Parathyroid adenoma (tissue), 2 donors: Measurements from ENCODE around the gene ANO6.

ENCODE experiments used
- H2AFZ ChIP-seq: fragments of 300-600 bp; sonication (generic); one replicate; pipeline ENCODE4 v1.7.0; 2017; ENCODE audit warnings: antibody characterized with exemption, mild to moderate bottlenecking
- H3K27ac ChIP-seq: fragments of 300-600 bp; sonication (generic); one replicate; pipeline ENCODE4 v1.7.0; 2017
- H3K27me3 ChIP-seq: fragments of 300-600 bp; sonication (generic); one replicate; pipeline ENCODE4 v1.7.0; 2017; ENCODE audit warnings: low read length; ENCODE audit not compliant: control insufficient read depth, insufficient read depth
- H3K36me3 ChIP-seq: fragments of 300-600 bp; sonication (generic); one replicate; pipeline ENCODE4 v1.7.0; 2017; ENCODE audit warnings: low read length; ENCODE audit not compliant: control insufficient read depth, insufficient read depth
- H3K4me1 ChIP-seq: fragments of 300-600 bp; sonication (generic); one replicate; pipeline ENCODE4 v1.7.0; 2017; ENCODE audit warnings: control low read depth
- H3K4me2 ChIP-seq: fragments of 300-600 bp; sonication (generic); one replicate; pipeline ENCODE4 v1.7.0; 2017; ENCODE audit warnings: low read length
- H3K4me3 ChIP-seq: fragments of 300-600 bp; sonication (generic); one replicate; pipeline ENCODE4 v1.7.0; 2017; ENCODE audit warnings: low read depth, low read length
- H3K79me2 ChIP-seq: fragments of 300-600 bp; sonication (generic); one replicate; pipeline ENCODE4 v1.7.0; 2017; ENCODE audit warnings: control low read depth
- H3K9ac ChIP-seq: fragments of 300-600 bp; sonication (generic); one replicate; pipeline ENCODE4 v1.7.0; 2017; ENCODE audit warnings: mild to moderate bottlenecking
- H3K9me3 ChIP-seq: fragments of 300-600 bp; sonication (generic); one replicate; pipeline ENCODE4 v1.7.0; 2017; ENCODE audit warnings: low read length; ENCODE audit not compliant: control insufficient read depth
- CTCF ChIP-seq: fragments of 300-600 bp; sonication (generic); IDR thresholded peaks from one replicate; pipeline ENCODE4 v1.7.0; 2017; ENCODE audit warnings: antibody characterized with exemption, mild to moderate bottlenecking
- donor health status: primary hyperparathyroidism.

ANO6 gene

GRCh38 chr12:45243963-45244362, 28.1 kb downstream of the ANO6 start:
- Histone ChIP-seq H3K9me3 (no peaks in the 10 kb centered on the region), H3K4me1 (no peaks in the 10 kb centered on the region), H3K4me2 (no peak overlapping the region), H3K79me2 (peaks cover 81% of the 10 kb centered on the region), H3K27me3 (no peaks in the 10 kb centered on the region), H3K9ac (no peak overlapping the region), H2AFZ (no peak overlapping the region), H3K36me3 (no peaks in the 10 kb centered on the region), H3K4me3 (no peak overlapping the region), H3K27ac (no peak overlapping the region)
- no peak for TF ChIP-seq CTCF

- peaks cover 75% of the 10 kb centered on the region for H3K79me2 ChIP-seq
- no peak overlapping the region for H3K9ac ChIP-seq
- no peaks in the 10 kb centered on the region for H3K4me1 ChIP-seq
- no peaks in the 10 kb centered on the region for H3K27me3 ChIP-seq
- H3K4me3 ChIP-seq = no peak overlapping the region
- H3K9me3 ChIP-seq = no peaks in the 10 kb centered on the region
- H2AFZ ChIP-seq = no peak overlapping the region
- H3K36me3 ChIP-seq = no peaks in the 10 kb centered on the region
- H3K27ac ChIP-seq = no peak overlapping the region
- TF ChIP-seq CTCF = no peak
- no peak overlapping the region for H3K4me2 ChIP-seq
These were observed 28.9 kb downstream of the ANO6 start for GRCh38 chr12:45244561-45245343.

GRCh38 chr12:45246236-45246635, 30.3 kb downstream of the ANO6 start:
- Histone ChIP-seq H3K27ac (no peak overlapping the region), H3K4me2 (no peak overlapping the region), H3K4me1 (no peaks in the 10 kb centered on the region), H3K4me3 (no peak overlapping the region), H3K27me3 (no peaks in the 10 kb centered on the region), H3K9me3 (no peaks in the 10 kb centered on the region), H3K9ac (no peak overlapping the region), H3K36me3 (no peaks in the 10 kb centered on the region), H3K79me2 (peaks cover 71% of the 10 kb centered on the region), H2AFZ (no peak overlapping the region)
- no peak for TF ChIP-seq CTCF

GRCh38 chr12:45247589-45247988, 31.7 kb downstream of the ANO6 start:
- Histone ChIP-seq H3K4me2 (no peak overlapping the region), H3K79me2 (peaks cover 59% of the 10 kb centered on the region), H2AFZ (no peak overlapping the region), H3K36me3 (no peaks in the 10 kb centered on the region), H3K27me3 (no peaks in the 10 kb centered on the region), H3K4me1 (no peaks in the 10 kb centered on the region), H3K9me3 (no peaks in the 10 kb centered on the region), H3K4me3 (no peak overlapping the region), H3K9ac (no peak overlapping the region), H3K27ac (no peak overlapping the region)
- TF ChIP-seq CTCF = no peak

- no peak overlapping the region for H3K27ac ChIP-seq
- H3K4me1 ChIP-seq = no peaks in the 10 kb centered on the region
- H3K79me2 ChIP-seq = peaks cover 54% of the 10 kb centered on the region
- H3K4me2 ChIP-seq = no peak overlapping the region
- H3K36me3 ChIP-seq = no peaks in the 10 kb centered on the region
- H3K27me3 ChIP-seq = no peaks in the 10 kb centered on the region
- H3K9ac ChIP-seq = no peak overlapping the region
- TF ChIP-seq CTCF = no peak
- H2AFZ ChIP-seq = no peak overlapping the region
- no peaks in the 10 kb centered on the region for H3K9me3 ChIP-seq
- H3K4me3 ChIP-seq = no peak overlapping the region
These were observed 32.2 kb downstream of the ANO6 start for GRCh38 chr12:45248095-45248494.
